SIG-M5 treated with dmso at 0.1 percent for 504 hours (cell line): ENCODE data around the gene MECP2.

Experiments used
- DNase-seq: peaks from one replicate; lab custom pipeline; 2025; ENCODE audit not compliant: unreplicated experiment; lab: John Stamatoyannopoulos, UW

The MECP2 gene

DNA sequence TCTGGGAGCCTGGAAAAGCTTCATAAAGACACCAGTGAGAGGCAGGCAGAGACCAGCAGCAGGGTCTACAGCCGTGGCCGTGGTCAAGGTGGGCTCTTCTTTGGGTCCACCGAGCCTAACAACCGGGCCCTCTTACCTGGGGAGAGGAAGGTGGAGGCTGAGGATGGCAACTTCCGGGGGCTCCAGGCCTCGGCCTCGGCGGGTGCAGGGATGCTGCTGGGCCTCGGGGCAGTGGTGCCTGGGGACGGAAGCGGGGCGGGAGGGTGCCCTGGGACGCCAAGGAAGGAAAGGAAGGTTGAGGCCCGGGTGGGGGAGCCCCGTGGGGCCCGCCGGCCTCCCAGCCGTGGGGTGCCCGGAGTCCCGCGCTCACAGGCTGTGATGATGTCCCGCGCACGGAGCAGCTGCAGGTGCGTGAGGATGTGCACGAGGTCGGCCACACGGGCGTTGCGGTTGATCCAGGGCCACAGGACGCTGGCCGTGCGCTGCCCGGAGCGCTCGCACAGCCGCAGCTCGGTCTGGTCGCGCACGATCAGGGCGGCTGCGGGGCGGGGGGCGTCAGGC, 78.4 kb downstream of the MECP2 start:
- no peak for DNase-seq

DNA sequence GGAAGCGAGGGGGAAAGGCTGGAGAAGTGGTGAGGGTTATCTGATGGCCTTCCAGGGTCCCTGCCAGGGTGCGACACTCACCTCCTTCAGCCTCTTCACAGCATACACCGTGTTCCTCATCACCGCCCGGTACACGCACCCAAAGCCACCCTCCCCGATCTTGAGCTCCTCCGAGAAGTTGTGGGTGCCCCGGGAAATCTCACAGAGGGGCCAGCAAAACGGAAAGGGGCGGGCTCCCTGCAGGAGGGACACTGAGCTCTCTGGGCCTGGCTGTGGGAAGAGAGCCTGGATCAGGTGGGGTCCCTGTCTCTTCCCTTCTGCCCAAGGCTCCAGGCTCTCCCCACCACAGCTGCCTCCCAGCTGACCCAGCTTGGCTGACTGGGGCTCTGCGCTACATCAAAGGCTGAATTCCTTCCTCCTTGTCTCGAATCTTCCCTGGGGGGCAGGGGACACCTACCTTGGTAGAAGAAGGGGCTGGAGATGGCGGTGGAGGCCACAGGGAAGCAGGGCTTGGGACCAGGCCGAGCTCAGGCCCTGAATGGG, 78.9 kb downstream of the MECP2 start:
- peak; percentile 21 for DNase-seq

GRCh38 chrX:154017766-154018517, 79.6 kb downstream of the MECP2 start:
- DNase-seq = no peak

DNA sequence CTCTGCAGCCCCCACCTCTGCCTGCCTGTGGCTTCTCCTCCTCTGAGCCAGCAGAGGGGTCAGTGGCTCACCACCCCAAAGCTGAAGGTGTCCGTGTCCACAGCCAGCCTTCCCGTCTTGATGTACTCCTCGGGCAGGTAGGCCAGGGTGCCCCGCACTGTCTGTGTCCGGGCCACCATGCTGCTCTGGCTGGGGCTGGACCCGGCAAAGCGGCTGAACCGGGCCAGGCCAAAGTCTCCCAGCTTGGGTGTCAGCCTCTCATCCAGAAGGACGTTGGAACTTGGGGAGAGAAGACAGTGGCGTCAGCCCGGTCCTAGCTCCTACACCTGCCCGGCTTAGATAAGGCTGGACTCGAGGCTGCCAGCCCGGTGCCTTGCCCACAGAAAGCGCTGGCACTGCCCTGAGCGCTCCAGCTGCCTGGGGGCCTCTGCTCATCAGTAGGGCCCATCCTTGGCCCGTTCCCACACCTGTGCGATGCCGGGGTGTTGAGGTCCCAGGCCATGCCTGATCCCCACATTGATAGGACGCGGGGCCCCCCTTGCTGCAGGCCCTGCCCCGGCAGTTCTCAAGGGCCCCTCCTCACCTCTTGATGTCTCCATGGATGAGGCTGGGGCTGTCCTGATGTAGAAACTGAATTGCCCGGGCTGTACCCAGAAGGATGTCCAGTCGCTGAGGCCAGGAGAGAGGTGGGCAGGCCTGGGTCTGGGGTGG, 81.0 kb downstream of the MECP2 start:
- no peak for DNase-seq

DNA sequence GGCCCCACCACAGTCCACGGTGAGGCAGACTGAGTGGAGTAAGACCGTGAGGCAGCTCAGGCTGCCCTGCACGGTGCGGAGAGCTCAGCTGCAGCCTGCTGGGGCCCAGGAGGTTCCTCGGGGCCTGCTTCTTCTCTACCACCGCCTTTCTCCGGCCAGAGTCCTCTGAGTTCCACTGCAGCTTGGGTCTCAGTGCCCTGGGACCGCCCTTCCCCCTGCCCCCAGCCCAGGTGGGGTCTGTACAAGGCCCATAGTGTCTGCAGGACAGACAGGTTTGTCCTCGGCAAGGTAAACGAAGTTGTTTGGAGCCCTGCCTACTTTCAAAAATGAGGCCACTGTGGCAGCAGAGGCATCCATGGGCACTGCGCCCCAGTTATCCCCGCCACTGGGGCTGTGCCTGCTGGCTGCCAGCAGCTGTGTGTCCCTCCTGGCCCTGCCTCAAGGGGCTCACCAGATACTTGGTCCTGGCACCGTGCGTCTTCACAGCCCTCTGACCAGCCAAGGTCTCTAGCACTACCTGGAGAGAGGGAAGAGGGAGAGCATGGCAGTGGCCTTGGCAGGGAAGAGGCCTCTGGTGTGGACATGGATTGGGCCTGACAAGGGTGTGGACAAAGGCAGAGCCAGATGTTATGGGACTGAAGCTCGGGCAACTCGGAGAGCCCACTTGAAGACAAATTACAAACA, 81.8 kb downstream of the MECP2 start:
- DNase-seq = no peak

DNA sequence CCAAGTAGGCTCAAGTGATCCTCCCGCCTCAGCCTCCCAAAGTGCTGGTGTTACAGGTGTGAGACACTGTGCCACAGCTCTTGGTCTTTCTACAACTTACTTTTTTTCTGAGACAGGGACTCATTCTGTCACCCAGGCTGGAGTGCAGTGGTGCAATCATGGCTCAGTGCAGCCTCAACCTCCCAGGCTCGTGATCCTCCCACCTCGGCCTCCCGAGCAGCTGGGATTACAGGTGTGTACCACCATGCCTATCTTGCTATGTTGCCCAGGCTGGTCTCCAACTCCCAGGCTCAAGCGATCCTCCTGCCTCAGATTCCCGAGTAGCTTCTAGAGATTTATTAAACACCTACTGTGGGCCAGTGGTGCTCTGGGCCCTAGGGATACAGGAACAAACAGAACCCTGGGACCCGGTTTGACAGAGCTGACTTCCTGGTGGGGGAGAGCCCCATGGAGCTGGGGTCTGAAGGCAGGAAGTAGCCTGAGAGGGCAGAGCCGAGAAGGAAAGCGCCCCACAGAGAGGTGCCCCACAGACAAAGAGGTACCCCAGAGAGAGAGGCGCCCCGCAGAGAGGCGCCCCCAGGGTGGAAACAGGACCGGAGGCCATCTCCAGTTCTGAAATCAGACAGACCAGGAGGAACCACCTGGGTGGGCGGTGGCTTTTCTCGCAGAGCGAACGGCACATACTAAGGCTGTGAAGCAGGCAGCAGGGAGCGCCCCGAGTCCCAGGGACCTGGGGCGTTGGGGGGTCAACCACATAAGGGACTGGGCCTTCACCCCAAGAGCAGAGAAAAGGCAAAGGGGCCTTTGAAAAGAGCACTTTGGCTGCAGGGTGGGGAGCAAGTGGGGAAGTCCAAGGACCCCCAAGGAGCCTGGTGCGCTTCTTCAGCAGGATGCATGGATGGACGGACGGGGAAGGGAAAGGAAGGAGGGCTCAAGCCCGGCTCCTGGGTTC, 82.8 kb downstream of the MECP2 start:
- no peak for DNase-seq

DNA sequence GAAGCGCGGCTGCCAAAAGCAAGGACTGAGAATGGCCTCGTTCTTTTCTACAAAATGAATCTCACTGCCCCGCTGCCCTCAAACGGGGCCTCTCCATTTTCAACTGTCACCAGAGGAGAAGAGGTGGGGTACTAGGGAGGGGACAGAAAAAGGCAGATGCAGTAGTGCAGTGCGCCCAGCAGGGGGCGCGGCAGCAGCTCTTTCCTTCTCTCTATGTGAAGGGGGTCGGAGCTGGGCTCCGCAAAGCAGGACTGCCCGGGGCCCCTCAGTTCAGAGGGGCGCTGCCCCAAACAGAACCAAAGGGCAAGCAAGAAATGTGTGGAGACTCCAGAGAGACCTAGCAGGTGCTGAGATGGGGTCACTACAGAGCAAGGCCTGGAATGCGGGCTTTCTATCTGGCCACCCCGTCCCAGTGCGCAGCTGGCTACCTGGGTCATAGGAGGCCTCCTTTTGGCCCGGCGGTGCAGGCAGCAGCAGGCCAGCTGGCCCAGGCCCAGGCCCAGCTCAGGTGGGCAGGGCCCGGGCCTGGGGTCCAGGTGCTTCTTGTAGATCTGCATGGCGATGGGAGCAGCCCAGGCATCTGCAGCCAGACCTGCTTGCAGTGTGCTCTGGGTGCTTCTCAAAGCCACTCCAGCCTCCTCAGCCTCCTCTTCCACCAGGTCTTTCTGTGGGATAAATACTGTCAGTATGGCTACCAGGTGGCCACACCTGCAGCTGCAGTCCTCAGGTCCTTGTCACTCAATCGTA, 83.7 kb downstream of the MECP2 start:
- peak; percentile 48 for DNase-seq

DNA sequence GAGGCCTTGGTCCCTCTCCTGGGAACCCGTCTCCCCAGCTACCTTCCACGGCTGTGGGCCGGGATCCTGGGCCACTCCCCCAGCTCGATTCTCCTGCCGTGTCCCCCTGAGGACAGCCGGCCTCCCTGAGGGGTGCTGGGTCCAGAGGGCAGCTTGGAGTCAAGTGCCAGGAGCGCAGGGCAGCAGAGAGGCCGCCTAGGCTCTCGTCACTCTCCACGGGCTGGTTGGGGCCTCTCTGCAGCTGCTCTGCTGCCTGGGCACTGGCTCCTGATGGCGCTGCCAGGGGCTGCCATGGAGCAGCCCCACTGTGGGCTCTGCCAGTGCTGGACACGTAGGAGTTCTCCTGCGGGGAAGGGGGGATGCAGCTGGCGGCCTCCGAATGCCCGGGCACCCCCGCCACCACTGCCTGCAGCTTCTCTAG, 84.5 kb downstream of the MECP2 start:
- no peak for DNase-seq

- DNase-seq = no peak
These were observed 85.1 kb downstream of the MECP2 start for GRCh38 chrX:154012336-154012991.

GRCh38 chrX:154011376-154012335, 85.9 kb downstream of the MECP2 start:
- DNase-seq = no peak

- no peak for DNase-seq
These were observed 87.0 kb downstream of the MECP2 start for GRCh38 chrX:154010330-154011087.

- no peak for DNase-seq
These were observed 89.0 kb downstream of the MECP2 start for GRCh38 chrX:154008521-154008920.

GRCh38 chrX:154006947-154007346, 90.6 kb downstream of the MECP2 start:
- no peak for DNase-seq

- no peak for DNase-seq
These were observed 93.2 kb downstream of the MECP2 start for GRCh38 chrX:154004315-154004714.

DNA sequence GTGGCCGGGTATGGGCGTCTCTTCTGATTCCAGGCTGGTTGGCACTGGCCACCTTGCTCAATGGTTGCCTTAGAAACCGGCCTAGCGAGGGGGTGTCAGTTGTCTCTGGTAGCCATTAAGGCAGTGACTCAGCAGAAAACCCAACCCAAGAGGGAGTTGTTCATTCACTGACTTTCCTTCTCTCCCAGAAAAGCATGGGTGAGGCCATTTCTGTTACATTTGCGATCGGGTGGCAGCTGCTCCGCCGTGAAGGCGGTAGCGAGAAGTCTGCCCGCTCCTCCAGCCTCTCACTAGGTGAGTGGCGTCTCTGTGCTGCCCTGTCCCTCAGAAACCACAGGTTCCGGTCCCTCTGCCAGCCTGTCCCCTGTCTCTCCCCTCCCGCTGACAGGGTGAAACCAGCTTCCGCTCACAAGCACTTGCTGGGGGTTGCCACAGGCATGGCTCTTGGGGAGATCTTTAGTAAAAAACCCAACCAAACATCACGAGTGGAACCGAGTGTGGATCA, 95.2 kb downstream of the MECP2 start:
- DNase-seq = peak; percentile 87

- no peak for DNase-seq
These were observed 97.5 kb downstream of the MECP2 start for GRCh38 chrX:154000051-154000450.
